Measurements from ENCODE around the gene RBM42.

- TF ChIP-seq CTCF (IDR thresholded peaks at IDR 0.05) (no peak), POLR2A (IDR thresholded peaks at IDR 0.05) (no peak), POLR2AphosphoS5 (IDR thresholded peaks at IDR 0.05) (no peak)
Measured at GRCh38 chr19:35628264-35628564, 622 bp upstream of the RBM42 start.

Measured in suprapubic skin (tissue), 4 donors.